SKM-1 treated with dmso at 0.1 percent for 144 hours (cell line): ENCODE measurements around the gene MLST8.

ENCODE experiments used
- DNase-seq: peaks from one replicate; lab custom pipeline; 2025; ENCODE audit not compliant: unreplicated experiment; lab: John Stamatoyannopoulos, UW

The MLST8 gene

DNA sequence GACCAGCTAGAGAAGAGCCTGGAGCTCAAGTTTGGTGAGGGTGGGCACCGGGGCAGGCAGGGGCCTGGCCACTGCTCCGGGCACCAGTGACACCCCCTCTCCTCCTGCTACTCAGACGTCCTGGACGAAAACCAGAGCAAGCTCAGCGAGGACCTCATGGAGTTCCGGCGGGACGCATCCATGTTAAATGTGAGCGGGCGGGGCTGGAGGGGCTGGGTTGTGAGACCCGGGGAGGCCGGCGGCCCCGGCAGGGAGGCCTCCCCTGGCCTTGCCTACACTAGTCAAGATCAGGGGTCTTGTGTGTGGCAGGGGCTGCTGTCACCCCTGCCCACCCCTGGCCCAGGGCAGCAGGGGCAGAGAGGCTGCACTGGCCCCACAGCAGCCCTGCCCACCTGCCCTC, 31.9 kb upstream of the MLST8 start:
- no peak for DNase-seq

- DNase-seq = no peak
Observed at GRCh38 chr16:2173916-2174315, 31.3 kb upstream of the MLST8 start.

DNA sequence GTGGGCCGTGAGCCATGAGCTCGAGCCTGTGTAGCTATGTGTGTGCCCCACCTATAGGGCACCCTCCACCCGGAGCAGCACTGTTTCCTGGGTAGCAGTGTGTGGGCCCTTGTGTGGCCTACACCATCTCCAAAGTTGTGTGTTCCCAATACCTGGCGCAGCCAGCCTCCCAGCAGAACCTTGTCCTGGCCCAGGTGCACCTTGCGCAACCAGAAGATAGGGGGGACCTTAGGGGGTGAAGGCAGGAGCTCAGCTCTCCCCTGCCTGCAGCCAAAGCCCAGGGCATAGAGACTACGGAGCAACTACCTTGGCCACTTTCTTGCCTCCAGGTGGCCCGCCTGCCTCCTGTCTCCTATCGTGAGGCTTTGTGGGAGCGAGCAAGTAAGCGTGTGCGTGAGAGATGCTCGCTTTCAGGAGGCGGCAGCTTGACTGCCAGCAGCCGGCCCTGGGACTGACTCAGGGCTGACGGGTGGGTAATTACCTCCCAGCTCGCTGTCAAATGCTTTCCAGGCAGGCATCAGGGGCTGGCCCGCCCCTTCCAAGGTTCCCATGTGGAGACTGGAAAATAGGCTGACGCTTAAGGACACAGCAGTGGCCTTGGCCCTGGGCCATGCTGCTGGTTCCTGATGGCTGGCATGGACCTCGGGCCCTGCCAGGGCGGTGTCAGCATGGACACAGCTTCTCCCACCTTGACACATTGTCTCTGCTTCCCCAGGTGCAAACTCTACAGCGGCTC, 30.7 kb upstream of the MLST8 start:
- DNase-seq = no peak

GRCh38 chr16:2175454-2175853, 29.8 kb upstream of the MLST8 start:
- no peak for DNase-seq

DNA sequence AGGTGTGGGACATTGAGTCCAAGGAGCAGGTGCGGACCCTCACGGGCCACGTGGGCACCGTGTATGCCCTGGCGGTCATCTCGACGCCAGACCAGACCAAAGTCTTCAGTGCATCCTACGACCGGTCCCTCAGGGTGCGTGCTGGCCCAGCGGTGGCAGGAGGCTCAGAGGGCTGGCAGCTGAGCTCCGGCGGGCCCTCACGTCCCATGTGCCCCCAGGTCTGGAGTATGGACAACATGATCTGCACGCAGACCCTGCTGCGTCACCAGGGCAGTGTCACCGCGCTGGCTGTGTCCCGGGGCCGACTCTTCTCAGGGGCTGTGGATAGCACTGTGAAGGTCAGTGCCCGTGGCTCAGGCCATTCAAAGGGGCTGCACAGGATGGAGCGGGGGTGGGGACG, 29.2 kb upstream of the MLST8 start:
- no peak for DNase-seq

GRCh38 chr16:2177101-2177500, 28.2 kb upstream of the MLST8 start:
- no peak for DNase-seq

DNA sequence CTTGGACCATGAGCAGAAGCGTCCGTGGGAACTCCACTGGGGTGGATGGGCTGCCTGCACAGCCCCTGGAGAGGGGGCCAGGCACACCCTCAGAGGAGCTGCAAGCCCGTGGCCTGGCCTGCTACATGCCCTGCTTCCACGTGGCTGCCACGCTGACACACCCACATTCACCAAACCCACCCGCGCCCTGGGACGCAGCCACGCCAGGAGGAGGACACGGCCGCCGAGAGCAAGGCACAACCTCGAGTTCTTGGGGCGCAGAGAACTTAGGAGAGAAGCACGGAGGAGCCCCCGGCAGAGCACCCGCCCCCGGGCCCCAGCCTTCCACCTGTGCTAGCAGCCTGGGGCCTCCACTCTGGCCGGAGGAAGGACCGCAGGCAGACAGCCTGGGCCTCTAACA, 27.7 kb upstream of the MLST8 start:
- DNase-seq = no peak

DNA sequence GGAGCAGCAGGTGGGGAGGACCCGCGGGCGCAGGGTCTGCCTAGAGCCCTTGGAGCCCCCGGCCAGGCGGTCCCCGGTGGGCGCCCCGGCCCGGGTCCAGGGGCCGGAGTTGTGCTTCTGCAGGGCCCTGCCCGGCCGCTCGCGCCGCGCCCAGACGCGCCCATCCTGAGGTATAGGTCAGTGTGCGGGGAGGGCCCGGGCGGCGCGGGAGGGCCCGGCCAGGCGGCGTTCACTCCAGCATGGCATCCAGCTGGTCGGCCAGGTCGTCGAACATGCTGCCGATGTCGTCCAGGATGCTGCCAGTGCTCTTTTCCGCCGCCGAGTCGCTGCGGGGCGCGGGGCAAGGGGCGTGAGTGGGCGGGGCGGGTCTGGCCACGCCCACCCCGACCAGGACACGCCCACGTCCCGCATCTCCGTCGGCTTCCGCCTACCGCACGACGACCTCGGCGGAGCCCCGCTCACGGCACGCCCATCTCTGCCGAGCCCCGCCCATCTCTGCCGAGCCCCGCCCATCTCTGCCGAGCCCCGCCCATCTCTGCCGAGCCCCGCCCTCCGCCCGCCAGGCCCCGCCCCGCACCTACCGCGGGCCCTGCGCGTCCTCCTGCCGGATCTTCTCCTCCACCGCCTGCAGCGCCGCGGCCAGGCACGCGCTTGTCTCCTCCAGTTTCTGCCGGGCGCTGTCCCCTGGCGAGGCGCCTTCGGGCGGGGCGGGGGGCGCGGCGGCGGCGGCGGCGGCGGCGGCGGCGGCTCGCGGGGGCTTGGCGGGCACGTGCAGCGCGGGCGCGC, 26.7 kb upstream of the MLST8 start:
- DNase-seq = no peak

- no peak for DNase-seq
Observed at GRCh38 chr16:2179107-2179501, 26.1 kb upstream of the MLST8 start.

GRCh38 chr16:2179576-2179975, 25.7 kb upstream of the MLST8 start:
- DNase-seq = no peak

GRCh38 chr16:2180461-2180860, 24.8 kb upstream of the MLST8 start:
- no peak for DNase-seq

GRCh38 chr16:2180962-2181923, 24.0 kb upstream of the MLST8 start:
- DNase-seq = no peak

DNA sequence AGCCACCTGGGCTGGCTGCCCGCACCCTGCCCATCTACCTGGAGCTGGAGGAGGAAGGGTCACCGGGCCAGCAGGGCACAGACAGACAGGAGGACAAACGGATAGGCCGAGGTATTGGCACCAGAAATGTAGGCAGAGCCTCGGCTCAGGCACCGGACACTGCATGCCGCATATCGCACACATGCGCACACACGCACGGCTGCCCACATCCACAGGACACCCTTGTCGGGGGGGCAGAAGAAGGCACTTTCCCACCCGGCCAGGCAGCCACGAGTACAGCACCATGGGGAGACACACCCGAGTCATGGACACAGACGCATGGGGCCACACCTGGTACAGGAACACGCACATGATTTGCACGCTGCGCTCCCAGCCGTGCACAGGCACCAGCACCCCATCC, 23.3 kb upstream of the MLST8 start:
- DNase-seq = no peak

GRCh38 chr16:2183671-2184070, 21.6 kb upstream of the MLST8 start:
- no peak for DNase-seq

- DNase-seq = no peak
Observed at GRCh38 chr16:2184346-2184745, 20.9 kb upstream of the MLST8 start.

GRCh38 chr16:2184962-2185361, 20.3 kb upstream of the MLST8 start:
- no peak for DNase-seq

- no peak for DNase-seq
Observed at GRCh38 chr16:2186064-2186463, 19.2 kb upstream of the MLST8 start.

- no peak for DNase-seq
Observed at GRCh38 chr16:2186505-2186904, 18.7 kb upstream of the MLST8 start.

DNA sequence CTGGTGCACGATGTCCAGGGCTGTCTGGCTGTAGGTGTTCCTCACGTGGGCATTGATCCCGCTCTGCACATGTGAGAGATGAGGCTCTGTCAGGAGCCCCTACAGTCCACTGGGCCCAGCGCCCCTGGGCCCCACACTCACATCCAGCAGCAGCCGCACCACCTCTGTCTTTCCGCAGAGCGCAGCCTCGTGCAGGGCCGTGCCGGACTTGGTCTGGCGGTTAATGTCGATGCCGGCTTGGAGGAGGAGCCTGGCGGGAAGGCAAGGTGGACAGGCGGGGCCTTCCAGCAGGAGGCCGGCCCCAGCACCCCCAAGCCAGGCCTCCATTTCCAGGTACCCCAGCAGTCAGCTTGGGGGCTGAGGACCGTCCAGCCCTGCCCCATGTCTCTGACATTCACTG, 18.0 kb upstream of the MLST8 start:
- no peak for DNase-seq

- DNase-seq = no peak
Observed at GRCh38 chr16:2188395-2188794, 16.9 kb upstream of the MLST8 start.

DNA sequence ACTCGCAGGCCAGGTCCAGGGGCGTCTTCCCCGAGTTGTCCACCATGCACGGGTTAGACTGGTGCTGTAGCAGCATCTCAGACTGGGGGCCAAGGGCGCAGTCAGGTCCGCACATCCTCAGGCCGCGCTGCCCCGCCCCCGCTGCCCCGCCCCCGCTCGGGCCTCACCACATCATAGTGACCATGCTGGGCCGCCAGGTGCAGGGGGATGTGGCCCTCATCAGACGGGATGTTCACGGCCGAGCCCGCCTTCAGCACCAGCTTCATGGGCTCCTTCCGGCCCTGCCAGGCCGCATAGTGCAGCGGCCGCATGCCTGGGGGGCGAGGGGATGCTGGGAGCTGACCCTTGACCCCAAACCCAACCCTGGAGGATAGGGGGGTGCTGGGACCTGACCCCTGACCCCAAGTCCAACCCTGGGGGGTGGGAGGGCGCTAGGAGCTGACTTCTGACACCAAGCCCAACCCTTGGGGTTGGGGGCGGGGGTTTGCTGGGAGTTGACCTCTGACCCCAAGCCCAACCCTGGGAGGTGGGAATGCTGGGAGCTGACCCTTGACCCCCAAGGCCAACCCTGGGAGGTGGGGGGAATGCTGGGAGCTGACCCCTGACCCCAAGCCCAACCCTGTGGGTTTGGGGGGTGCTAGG, 15.9 kb upstream of the MLST8 start:
- no peak for DNase-seq
